Kidney glomerular epithelial cell (primary cell): ENCODE results near the gene GOLT1B.

Experiments
- DNase-seq: peaks from one replicate; lab custom pipeline; 2025; lab: John Stamatoyannopoulos, UW

GOLT1B gene

GRCh38 chr12:21566223-21566906, 64.8 kb downstream of the GOLT1B start:
- DNase-seq = no peak

- no peak for DNase-seq
These were observed 65.4 kb downstream of the GOLT1B start for GRCh38 chr12:21566907-21567394.
